Raji (cell line): Measurements from ENCODE around the gene IQCM.

Source experiments
- POLR2A ChIP-seq: IDR thresholded peaks from 2 replicates; pipeline ENCODE4 v1.6.1; 2011; ENCODE audit warnings: low read depth, low read length, control low read depth; ENCODE audit not compliant: insufficient read depth

IQCM gene

DNA sequence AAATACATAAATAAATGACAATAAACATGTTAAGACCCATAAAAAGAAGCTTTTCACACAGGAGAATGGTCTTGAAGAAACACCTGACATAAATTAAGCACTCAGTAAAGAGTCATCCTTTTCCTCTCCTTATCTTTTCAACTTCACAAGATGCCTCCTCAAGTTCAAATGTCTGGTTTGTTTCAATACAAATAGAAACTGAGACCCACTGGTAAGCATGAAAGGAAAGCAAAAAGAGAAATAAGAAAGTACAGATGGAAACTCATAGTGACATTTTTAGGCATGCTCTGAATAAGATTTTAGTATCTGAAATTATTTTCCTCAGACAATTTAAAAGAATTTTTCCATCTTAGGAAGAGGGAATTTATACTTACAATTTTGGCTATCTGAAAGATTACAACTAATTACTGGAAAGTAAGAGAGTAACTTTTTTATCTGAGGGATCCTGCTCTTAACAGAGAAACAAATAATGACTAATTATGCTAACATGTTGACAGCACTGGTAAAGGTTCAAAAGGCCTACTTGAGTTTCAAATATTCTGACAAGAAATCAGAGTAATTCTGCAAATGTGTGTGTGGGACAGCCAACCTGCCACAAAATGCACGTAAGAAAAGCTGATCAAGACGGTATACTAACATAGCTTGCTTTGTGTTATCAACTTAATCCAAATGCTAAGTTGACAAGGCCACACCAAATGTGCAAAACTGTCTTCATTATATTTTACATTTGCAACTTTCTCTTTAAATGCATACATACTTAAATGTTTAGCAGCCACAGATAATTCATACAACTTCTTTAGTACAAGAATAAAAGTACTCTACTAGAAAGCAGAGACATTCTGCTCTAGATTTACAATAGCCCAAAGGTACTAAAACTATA is 113.0 kb downstream of the IQCM start:
- TF ChIP-seq POLR2A: no peak

- no peak for TF ChIP-seq POLR2A
Measured at GRCh38 chr4:149701435-149702156, 114.0 kb downstream of the IQCM start.

DNA sequence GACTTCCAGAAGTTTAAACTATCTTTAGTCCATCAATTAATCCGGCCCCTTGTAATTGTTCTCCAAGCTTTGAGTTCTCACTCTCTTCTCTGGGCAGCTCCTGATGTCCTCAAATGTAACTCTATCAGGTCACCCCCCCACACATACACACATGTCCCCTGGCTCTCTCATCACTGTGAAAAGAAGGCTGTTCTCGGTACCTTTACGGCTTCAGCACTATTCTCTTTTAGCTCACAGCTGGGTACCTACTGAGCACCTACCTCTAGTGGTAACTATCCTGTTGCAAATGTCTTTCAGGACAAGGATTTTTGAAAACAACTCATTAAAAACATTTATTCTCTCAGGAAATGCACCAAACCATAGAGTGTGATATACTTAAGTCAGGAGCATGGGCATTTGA is 115.4 kb downstream of the IQCM start:
- TF ChIP-seq POLR2A: no peak

DNA sequence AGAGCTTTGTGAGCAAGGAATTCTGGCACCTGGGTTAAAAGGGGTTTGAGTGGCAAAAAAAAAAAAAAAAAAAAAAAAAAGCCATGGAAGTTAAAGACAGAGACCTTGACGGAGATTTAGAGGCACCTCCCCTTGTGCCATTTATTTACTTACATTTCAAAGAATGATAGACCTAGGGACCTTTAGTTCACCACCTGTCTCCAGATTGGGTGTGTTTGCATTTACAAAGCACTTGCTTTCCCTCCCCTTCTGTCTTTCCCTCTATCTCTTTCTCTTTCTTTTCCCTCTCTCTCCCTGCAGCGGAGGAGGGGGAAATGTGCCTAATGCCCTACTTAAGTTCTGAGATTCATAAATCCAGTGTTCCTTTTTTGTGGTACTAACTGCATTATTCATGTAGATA is 116.0 kb downstream of the IQCM start:
- no peak for TF ChIP-seq POLR2A

- TF ChIP-seq POLR2A: no peak
Measured at GRCh38 chr4:149690726-149691125, 124.9 kb downstream of the IQCM start.

GRCh38 chr4:149684516-149684915 is 131.1 kb downstream of the IQCM start:
- no peak for TF ChIP-seq POLR2A

DNA sequence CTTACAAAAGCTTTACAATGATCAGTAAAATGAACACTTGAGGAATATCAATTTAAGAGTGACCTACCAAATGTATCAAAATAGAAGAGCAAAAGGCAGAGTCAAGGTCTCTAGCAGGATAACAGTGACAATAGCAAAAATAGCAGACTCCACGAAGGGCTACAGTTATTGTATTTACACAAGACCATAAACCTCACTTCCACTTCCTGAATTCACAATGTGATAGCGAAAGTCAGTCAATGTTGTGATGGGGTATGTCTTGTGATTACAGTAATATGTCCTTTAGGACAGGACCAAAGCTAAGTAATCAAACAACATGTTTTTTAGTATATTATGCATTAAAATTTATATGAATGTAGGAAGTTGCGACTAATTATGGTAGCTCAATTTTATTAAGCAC is 139.6 kb downstream of the IQCM start:
- no peak for TF ChIP-seq POLR2A

GRCh38 chr4:149645790-149646189 is 169.9 kb downstream of the IQCM start:
- TF ChIP-seq POLR2A: no peak

- TF ChIP-seq POLR2A: no peak
Measured at GRCh38 chr4:149638073-149638472, 177.6 kb downstream of the IQCM start.

DNA sequence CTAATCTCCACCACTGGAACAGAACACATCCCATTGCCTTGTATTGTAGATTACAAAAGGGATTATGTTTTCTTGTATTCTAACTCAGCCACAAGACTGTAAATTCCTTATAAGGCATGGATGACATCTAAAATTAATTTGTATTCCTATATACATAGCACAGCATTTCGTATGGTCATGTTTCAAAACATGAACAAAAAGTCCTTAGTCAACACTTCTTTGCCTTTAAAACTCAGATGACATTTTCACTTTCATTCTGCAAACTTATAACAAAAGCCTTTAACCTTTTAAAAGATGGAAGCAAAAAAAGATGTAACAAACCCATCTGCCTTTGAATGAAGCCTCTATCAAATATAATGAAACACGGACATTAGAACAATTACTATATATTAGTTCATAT is 181.3 kb downstream of the IQCM start:
- no peak for TF ChIP-seq POLR2A

- no peak for TF ChIP-seq POLR2A
Measured at GRCh38 chr4:149631629-149632028, 184.0 kb downstream of the IQCM start.

DNA sequence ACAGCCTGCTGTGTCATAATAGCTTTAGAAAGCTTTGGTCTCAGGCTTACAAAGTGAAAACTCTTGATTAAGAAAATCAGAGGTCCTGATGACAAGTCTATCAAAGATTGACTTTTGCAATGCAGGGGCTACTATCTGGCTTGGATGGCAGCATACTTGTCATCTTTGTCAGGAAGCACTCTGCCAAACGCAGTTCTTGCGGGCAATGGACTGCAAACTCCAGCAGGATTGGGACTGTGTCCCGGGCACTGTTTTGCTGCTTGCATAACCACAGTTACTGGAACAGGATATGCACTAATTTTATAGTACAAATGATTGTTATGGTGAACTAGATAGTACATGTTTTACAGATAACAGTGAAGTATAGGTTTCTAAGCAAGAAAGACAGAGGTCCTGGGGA is 185.6 kb downstream of the IQCM start:
- TF ChIP-seq POLR2A: no peak

DNA sequence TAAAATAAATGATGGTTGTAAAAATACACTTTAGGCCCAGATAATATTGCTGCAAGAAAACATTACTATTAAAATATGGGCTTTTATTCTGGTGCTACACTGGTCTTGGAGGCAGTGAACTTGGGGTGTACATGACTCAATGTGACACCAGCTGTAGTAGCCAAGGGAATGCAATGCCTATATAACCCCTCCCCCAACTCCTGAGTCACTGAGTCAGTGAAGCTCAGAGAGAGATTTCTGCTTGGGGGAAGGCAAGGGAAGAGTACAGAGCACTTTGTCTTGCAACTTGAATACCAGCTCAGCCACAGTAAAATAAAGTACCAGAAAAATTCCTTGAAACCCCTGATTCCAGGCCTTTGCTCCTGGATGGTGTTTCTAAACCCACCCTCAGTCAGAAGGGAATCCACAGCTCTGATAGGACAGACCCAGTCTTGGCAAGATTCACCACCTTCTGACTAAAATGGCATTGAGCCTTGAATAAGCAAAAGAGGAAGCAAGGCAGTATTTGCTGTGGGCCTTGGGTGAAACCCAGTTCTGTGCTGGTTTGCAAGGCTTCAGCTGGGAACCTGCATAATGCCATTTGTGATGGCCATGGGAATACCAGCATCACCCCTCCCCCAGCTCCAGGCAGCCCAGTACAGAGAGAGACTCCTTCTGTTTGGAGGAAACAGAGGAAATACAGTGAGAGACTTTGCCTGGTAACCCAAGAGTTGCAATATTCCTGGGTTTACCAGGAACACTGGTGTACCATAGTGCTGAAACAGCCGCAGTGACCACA is 209.9 kb downstream of the IQCM start:
- no peak for TF ChIP-seq POLR2A

DNA sequence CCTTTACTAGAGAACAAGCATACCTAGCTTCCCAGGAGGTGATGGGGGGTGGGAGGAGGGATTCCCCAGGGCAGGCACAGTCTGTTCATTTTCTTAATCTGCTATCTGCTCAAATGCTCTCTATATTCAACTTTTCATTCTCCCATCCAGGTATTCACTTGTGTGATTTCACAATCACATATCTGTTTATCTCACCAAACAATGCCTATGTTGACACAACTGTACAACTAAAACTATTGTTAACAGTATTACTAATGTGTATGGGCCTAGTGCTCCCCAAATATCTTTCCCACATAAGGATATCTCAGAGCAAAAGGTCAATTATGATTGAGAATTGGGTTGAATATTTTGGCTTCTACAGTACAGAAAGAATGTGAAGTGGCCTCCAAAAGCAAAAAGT is 210.8 kb downstream of the IQCM start:
- no peak for TF ChIP-seq POLR2A

GRCh38 chr4:149595500-149595899 is 220.1 kb downstream of the IQCM start:
- no peak for TF ChIP-seq POLR2A
